IMR-90 (cell line): Measurements from ENCODE around the gene PSMC3. TPM values are rescaled to one million over a fixed set of nuclear protein-coding genes. Genes with fewer than 3 reads are reported as not detected.
A peak's percentile ranks its signal among the peaks of the same experiment; 100 is the strongest.

ENCODE experiments used
- ATAC-seq: fragments of 200-7000 bp; cut with Tn5 transposase; 2 replicates; pipeline ENCODE4 v1.9.1; 2020; ENCODE audit warnings: low read depth, mild to moderate bottlenecking, moderate library complexity
- Bru-seq: library from RNA; stranded (reverse); fragments of 400-500 nt; gene quantifications from one replicate; lab custom pipeline; 2021; lab: Mats Ljungman, UMichigan
- BruChase-seq, 2 experiments: library from RNA; stranded (reverse); fragments of 400-500 nt; gene quantifications; one replicate each; lab custom pipeline; 2021; lab: Mats Ljungman, UMichigan
- BruUV-seq: library from RNA; stranded (reverse); fragments of 400-500 nt; replicated peaks from 2 replicates; lab custom pipeline; 2021; lab: Mats Ljungman, UMichigan
- CTCF ChIA-PET: fragments of 300-600 bp; formaldehyde crosslinking; extraction: SDS; loops from one replicate; lab custom pipeline; 2021; ENCODE audit warnings: antibody characterized with exemption; lab: Yijun Ruan, JAX
- POLR2A ChIA-PET: fragments of 300-600 bp; sonication (Branson Sonifier 250); formaldehyde crosslinking; loops from one replicate; lab custom pipeline; 2022; ENCODE audit warnings: antibody characterized with exemption; ENCODE audit not compliant: unreplicated experiment; lab: Charles Lee
- DNase-seq: peaks from one replicate; pipeline ENCODE4 v3.0.0; 2013
- H2AFZ ChIP-seq: replicated peaks from 2 replicates; pipeline ENCODE3; 2013; ENCODE audit warnings: low read length, mild to moderate bottlenecking; ENCODE audit not compliant: poor library complexity
- H2AK5ac ChIP-seq: 2 replicates; pipeline ENCODE4 v1.6.1; 2013; ENCODE audit warnings: low read depth, low read length, inconsistent platforms
- H2AK9ac ChIP-seq: replicated peaks from 2 replicates; pipeline ENCODE3; 2013; ENCODE audit warnings: mild to moderate bottlenecking, low read depth, low read length, moderate library complexity; ENCODE audit not compliant: poor library complexity
- H2BK120ac ChIP-seq: 2 replicates; pipeline ENCODE4 v1.6.1; 2013; ENCODE audit warnings: low read depth, low read length, inconsistent platforms
- H2BK15ac ChIP-seq: 3 replicates; pipeline ENCODE4 v1.6.1; 2013; ENCODE audit warnings: low read depth, low read length, inconsistent platforms
- H2BK20ac ChIP-seq: 2 replicates; pipeline ENCODE4 v1.6.1; 2013; ENCODE audit warnings: low read depth, mild to moderate bottlenecking, inconsistent platforms, low read length, moderate library complexity
- H2BK5ac ChIP-seq: 2 replicates; pipeline ENCODE4 v1.6.1; 2013; ENCODE audit warnings: mild to moderate bottlenecking, low read depth, low read length, inconsistent platforms; ENCODE audit not compliant: poor library complexity, severe bottlenecking
- H3K14ac ChIP-seq: replicated peaks from 2 replicates; pipeline ENCODE4 v1.6.1; 2013; ENCODE audit warnings: low read depth, low read length, inconsistent platforms
- H3K18ac ChIP-seq: 2 replicates; pipeline ENCODE4 v1.6.1; 2013; ENCODE audit warnings: low read depth, low read length, control low read depth
- H3K23ac ChIP-seq: 2 replicates; pipeline ENCODE4 v1.6.1; 2013; ENCODE audit warnings: low read depth, low read length, inconsistent platforms
- H3K27ac ChIP-seq: 2 replicates; pipeline ENCODE4 v1.5.1; 2013; ENCODE audit warnings: mild to moderate bottlenecking, control low read depth, low read length; ENCODE audit not compliant: insufficient read depth
- H3K27me3 ChIP-seq: 2 replicates; pipeline ENCODE4 v1.6.1; 2013; ENCODE audit warnings: low read length; ENCODE audit not compliant: control insufficient read depth, insufficient read depth
- H3K36me3 ChIP-seq: 2 replicates; pipeline ENCODE4 v1.6.1; 2013; ENCODE audit warnings: low read length, mixed read lengths; ENCODE audit not compliant: control insufficient read depth, insufficient read depth
- H3K4ac ChIP-seq: 2 replicates; pipeline ENCODE4 v1.6.1; 2013; ENCODE audit warnings: low read depth, low read length, inconsistent platforms
- H3K4me1 ChIP-seq: 2 replicates; pipeline ENCODE4 v1.6.1; 2013; ENCODE audit warnings: low read length, mixed read lengths; ENCODE audit not compliant: control insufficient read depth, insufficient read depth
- H3K4me2 ChIP-seq: 2 replicates; pipeline ENCODE4 v1.6.1; 2013; ENCODE audit warnings: low read depth, mild to moderate bottlenecking, control low read depth, low read length, moderate library complexity
- H3K4me3 ChIP-seq: 2 replicates; pipeline ENCODE4 v1.5.1; 2013; ENCODE audit warnings: low read depth, mild to moderate bottlenecking, control low read depth, low read length, moderate library complexity; ENCODE audit not compliant: insufficient read depth
- H3K56ac ChIP-seq: 2 replicates; pipeline ENCODE4 v1.6.1; 2013; ENCODE audit warnings: low read length, inconsistent platforms; ENCODE audit not compliant: insufficient read depth; ENCODE audit errors: extremely low read depth
- H3K79me1 ChIP-seq, 2 experiments: 2 replicates each; pipeline ENCODE4 v1.6.1; 2013; ENCODE audit warnings: low read length in 2 of 2, inconsistent platforms in 1 of 2, low read depth in 1 of 2
- H3K9ac ChIP-seq: 2 replicates; pipeline ENCODE4 v1.6.1; 2013; ENCODE audit warnings: low read depth, low read length, control low read depth
- H3K9me1 ChIP-seq: 2 replicates; pipeline ENCODE4 v1.6.1; 2013; ENCODE audit warnings: low read length, inconsistent platforms; ENCODE audit not compliant: insufficient read depth
- H3K9me3 ChIP-seq: 2 replicates; pipeline ENCODE4 v1.6.1; 2013; ENCODE audit warnings: low read length; ENCODE audit not compliant: control insufficient read depth, insufficient read depth
- H4K20me1 ChIP-seq: 2 replicates; pipeline ENCODE4 v1.6.1; 2013; ENCODE audit warnings: low read length, inconsistent platforms; ENCODE audit not compliant: insufficient read depth
- H4K5ac ChIP-seq: 2 replicates; pipeline ENCODE4 v1.6.1; 2013; ENCODE audit warnings: mild to moderate bottlenecking, low read depth, low read length, control low read depth
- H4K8ac ChIP-seq, 2 experiments: 2 replicates each; pipeline ENCODE4 v1.6.1; 2013; ENCODE audit warnings: low read depth in 2 of 2, low read length in 2 of 2, control low read depth in 1 of 2, inconsistent platforms in 1 of 2
- H4K91ac ChIP-seq: 2 replicates; pipeline ENCODE4 v1.6.1; 2013; ENCODE audit warnings: low read depth, low read length, inconsistent platforms; ENCODE audit not compliant: insufficient read depth
- BHLHE40 ChIP-seq: fragments of 150-350 bp; IDR thresholded peaks from 2 replicates; pipeline ENCODE4 v1.6.1; 2016; ENCODE audit warnings: mild to moderate bottlenecking, low read depth, low read length
- FOS ChIP-seq: fragments of 150-350 bp; IDR thresholded peaks from 2 replicates; pipeline ENCODE4 v1.6.1; 2016; ENCODE audit warnings: low read depth, low read length
- MAZ ChIP-seq: IDR thresholded peaks from 2 replicates; pipeline ENCODE4 v1.6.1; 2012; ENCODE audit warnings: low read depth, mild to moderate bottlenecking, low read length, improper control_type of control experiment, moderate library complexity, borderline replicate concordance
- MXI1 ChIP-seq: IDR thresholded peaks from 2 replicates; pipeline ENCODE4 v1.6.1; 2012; ENCODE audit warnings: low read depth, mild to moderate bottlenecking, low read length, moderate library complexity, borderline replicate concordance
- NFE2L2 ChIP-seq: fragments of 150-350 bp; IDR thresholded peaks from 2 replicates; pipeline ENCODE4 v1.6.1; 2016; ENCODE audit warnings: low read depth, mild to moderate bottlenecking, low read length
- POLR2A ChIP-seq: IDR thresholded peaks from 2 replicates; pipeline ENCODE4 v1.6.1; 2012; ENCODE audit warnings: mild to moderate bottlenecking, low read depth, low read length
- RCOR1 ChIP-seq: IDR thresholded peaks from 2 replicates; pipeline ENCODE4 v1.6.1; 2012; ENCODE audit warnings: mild to moderate bottlenecking, low read length, improper control_type of control experiment; ENCODE audit not compliant: insufficient replicate concordance
- SMC3 ChIP-seq: fragments of 150-350 bp; IDR thresholded peaks from 2 replicates; pipeline ENCODE4 v1.6.1; 2016; ENCODE audit warnings: low read depth, mild to moderate bottlenecking, antibody characterized with exemption, low read length, moderate library complexity
- WGBS, 2 experiments: methylation state at CpG; one replicate each; pipeline versions ENCODE4 v1.1.5 to v1.1.7; 2013; ENCODE audit warnings: missing lambda C conversion rate in 2 of 2; ENCODE audit not compliant: insufficient read length in 1 of 2; ENCODE audit errors: extremely low coverage in 2 of 2; 5-methylcytosine and 5-hydroxymethylcytosine counted together
- dilution Hi-C: fragments of 300-500 bp; cut with HindIII; formaldehyde crosslinking; loops from one replicate; pipeline ENCODE4 v1.14.3; 2018; ENCODE audit warnings: low sequenced_read_pairs; ENCODE audit not compliant: unreplicated experiment
- in situ Hi-C: fragments of 300-500 bp; cut with MboI; formaldehyde crosslinking; loops from 3 replicates; pipeline ENCODE4 v1.14.3; 2019; ENCODE audit warnings: low sequenced_read_pairs, inconsistent platforms, mixed read lengths
- intact Hi-C: fragments of 100-400 bp; cut with micrococcal nuclease; formaldehyde crosslinking; loops from 2 replicates; pipeline ENCODE4 v1.10.0; 2022
- long read RNA-seq: library from polyadenylated mRNA; unstranded; transcript quantifications from one replicate; pipeline ENCODE4 v2.0.0, GENCODE V29; 2021; ENCODE audit not compliant: unreplicated experiment
- polyA plus RNA-seq, 3 experiments: library from polyadenylated mRNA; depleted of rRNA; stranded (reverse); fragments of >200 nt; gene quantifications; 2 replicates each; pipeline ENCODE4 v1.2.3, GENCODE V29; 2012; ENCODE audit warnings: low replicate concordance in 1 of 3
- total RNA-seq: library from RNA; depleted of rRNA; stranded (reverse); fragments of >200 nt; gene quantifications from 2 replicates; pipeline ENCODE4 v1.2.3, GENCODE V29; 2012; rRNA removed
- TF ChIP-seq, protein P1 (sequence below): fragments of 150-350 bp; IDR thresholded peaks from 2 replicates; pipeline ENCODE4 v1.6.1; 2016; ENCODE audit warnings: low read depth, mild to moderate bottlenecking, low read length, moderate library complexity, borderline replicate concordance
- TF ChIP-seq, protein P2 (sequence below): fragments of 150-350 bp; IDR thresholded peaks from 2 replicates; pipeline ENCODE4 v1.6.1; 2017; ENCODE audit warnings: mild to moderate bottlenecking, antibody characterized with exemption, low read length, low read depth

The PSMC3 gene
- total RNA-seq (238 and 484 TPM in 2 replicates), polyA plus RNA-seq (2012; rRNA removed) (253 TPM in 2 replicates), Bru-seq, nascent RNA (percentile 79 among the genes with signal in this experiment), BruChase-seq, experiment 1, labeled RNA remaining after a 6-hour chase (percentile 81 among the genes with signal in this experiment), BruChase-seq, experiment 2, labeled RNA remaining after a 2-hour chase (percentile 67 among the genes with signal in this experiment)
- polyA plus RNA-seq (2012; cell fraction: cytosol; rRNA removed): 146 and 163 TPM in 2 replicates
- 79.5 and 128 TPM in 2 replicates for polyA plus RNA-seq (2012; cell fraction: nucleus; rRNA removed; ENCODE audit: low replicate concordance)
- long read RNA-seq, transcript PSMC3-212 (12 exons, 1,373 nt): major isoform, 135 of 162 reads
- long read RNA-seq, partial matches to known transcripts: 16 of 162 reads
- long read RNA-seq, other reads (novel, unspliced or antisense): 11 of 162 reads

GRCh38 chr11:47426062-47426956 is at the start of gene PSMC3:
TSS of gene PSMC3 (minus strand) at chr11:47426439. CDS start at chr11:47426279, 160 bp downstream.
- ATAC-seq: peak; percentile 99
- ChIA-PET CTCF (no interaction called here), POLR2A (interaction anchor here (0.7 kb wide), 1 partner anchor 10 kb away, joined by 3 read pairs; no protein-coding TSS in a partner anchor)
- 0% methylated on average over 19 of the region's 62 CpGs; no CpG with 5 or more reads in 1 of the 2 experiments for WGBS, 2 experiments
- H3K56ac ChIP-seq: peak within 1 kb of the TSS; percentile 100
- H4K5ac ChIP-seq: peak within 1 kb of the TSS; percentile 95
- DNase-seq: peak; percentile 91
- TF ChIP-seq, protein P1, sequence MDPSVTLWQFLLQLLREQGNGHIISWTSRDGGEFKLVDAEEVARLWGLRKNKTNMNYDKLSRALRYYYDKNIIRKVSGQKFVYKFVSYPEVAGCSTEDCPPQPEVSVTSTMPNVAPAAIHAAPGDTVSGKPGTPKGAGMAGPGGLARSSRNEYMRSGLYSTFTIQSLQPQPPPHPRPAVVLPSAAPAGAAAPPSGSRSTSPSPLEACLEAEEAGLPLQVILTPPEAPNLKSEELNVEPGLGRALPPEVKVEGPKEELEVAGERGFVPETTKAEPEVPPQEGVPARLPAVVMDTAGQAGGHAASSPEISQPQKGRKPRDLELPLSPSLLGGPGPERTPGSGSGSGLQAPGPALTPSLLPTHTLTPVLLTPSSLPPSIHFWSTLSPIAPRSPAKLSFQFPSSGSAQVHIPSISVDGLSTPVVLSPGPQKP: no peak
- TF ChIP-seq MAZ (peak; percentile 80; the same call in 1 of the 2 replicates), RCOR1 (no peak), FOS (no peak), NFE2L2 (0 out of 2 replicates have a peak, but pooled peaks have one; percentile 14), BHLHE40 (peak; percentile 83), SMC3 (no peak), POLR2A (peak; percentile 86), MXI1 (peak; percentile 37; the same call in 1 of the 2 replicates)
- TF ChIP-seq, protein P2, sequence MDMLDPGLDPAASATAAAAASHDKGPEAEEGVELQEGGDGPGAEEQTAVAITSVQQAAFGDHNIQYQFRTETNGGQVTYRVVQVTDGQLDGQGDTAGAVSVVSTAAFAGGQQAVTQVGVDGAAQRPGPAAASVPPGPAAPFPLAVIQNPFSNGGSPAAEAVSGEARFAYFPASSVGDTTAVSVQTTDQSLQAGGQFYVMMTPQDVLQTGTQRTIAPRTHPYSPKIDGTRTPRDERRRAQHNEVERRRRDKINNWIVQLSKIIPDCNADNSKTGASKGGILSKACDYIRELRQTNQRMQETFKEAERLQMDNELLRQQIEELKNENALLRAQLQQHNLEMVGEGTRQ: peak; percentile 32; the same call in 1 of the 2 replicates
- H3K9ac ChIP-seq: peak within 1 kb of the TSS; percentile 94
- H3K18ac ChIP-seq: peak within 1 kb of the TSS; percentile 94
- intact Hi-C loops (no loop called here), in situ Hi-C loops (no loop called here), dilution Hi-C loops (no loop called here)
- H3K4me1 ChIP-seq: peaks cover 5% of the 10 kb centered on the region; the same call in 1 of the 2 replicates
- peak within 1 kb of the TSS; percentile 98 for H2AFZ ChIP-seq
- peak within 1 kb of the TSS; percentile 100 for H3K23ac ChIP-seq
- BruUV-seq: no TSS peak
- peak within 1 kb of the TSS; percentile 99 for H2AK9ac ChIP-seq
- H2BK15ac ChIP-seq: peak within 1 kb of the TSS; percentile 97; the same call in 1 of the 3 replicates
- H3K9me1 ChIP-seq: peaks cover 4% of the 10 kb centered on the region; the same call in 1 of the 2 replicates
- peak within 1 kb of the TSS; percentile 93 for H2AK5ac ChIP-seq
- peak within 1 kb of the TSS; percentile 97 for H3K27ac ChIP-seq
- H3K27me3 ChIP-seq: no peaks in the 10 kb centered on the region
- peak within 1 kb of the TSS; percentile 92 for H3K4me3 ChIP-seq
- H3K79me1 ChIP-seq: peaks cover 26 to 37% of the 10 kb centered on the region in 2 experiments
- H4K20me1 ChIP-seq: no peaks in the 10 kb centered on the region
- H3K14ac ChIP-seq: peak within 1 kb of the TSS; percentile 100
- peaks cover 29% of the 10 kb centered on the region for H3K36me3 ChIP-seq
- peak within 1 kb of the TSS; percentile 98 for H2BK5ac ChIP-seq
- peak within 1 kb of the TSS; percentile 98 for H4K91ac ChIP-seq
- peak within 1 kb of the TSS; percentile 100 for H2BK120ac ChIP-seq
- H3K4me2 ChIP-seq: peak within 1 kb of the TSS; percentile 97
- H3K9me3 ChIP-seq: no peaks in the 10 kb centered on the region
- peak within 1 kb of the TSS; percentile 91 to 99 for H4K8ac ChIP-seq
- H2BK20ac ChIP-seq: peak within 1 kb of the TSS; percentile 99
- H3K4ac ChIP-seq: peak within 1 kb of the TSS; percentile 98
